Brain pericyte (primary cell): ENCODE measurements around the gene HIVEP3.

Source experiments
- DNase-seq: peaks from one replicate; pipeline ENCODE4 v3.0.0-alpha.2; 2012; ENCODE audit warnings: low read depth, low spot score

The HIVEP3 gene

GRCh38 chr1:41733725-41734124 lies 185.0 kb downstream of the HIVEP3 start:
- DNase-seq = no peak

- DNase-seq = no peak
Observed at GRCh38 chr1:41733021-41733420, 185.7 kb downstream of the HIVEP3 start.

- DNase-seq = no peak
Observed at GRCh38 chr1:41731516-41732030, 187.1 kb downstream of the HIVEP3 start.

GRCh38 chr1:41730806-41731205 lies 187.9 kb downstream of the HIVEP3 start:
- DNase-seq = no peak

- no peak for DNase-seq
Observed at GRCh38 chr1:41728403-41729202, 190.1 kb downstream of the HIVEP3 start.

- DNase-seq = no peak
Observed at GRCh38 chr1:41727749-41728115, 191.0 kb downstream of the HIVEP3 start.

GRCh38 chr1:41726899-41727748 lies 191.6 kb downstream of the HIVEP3 start:
- DNase-seq = no peak

- no peak for DNase-seq
Observed at GRCh38 chr1:41726292-41726691, 192.4 kb downstream of the HIVEP3 start.

GRCh38 chr1:41724926-41725325 lies 193.8 kb downstream of the HIVEP3 start:
- DNase-seq = no peak

- no peak for DNase-seq
Observed at GRCh38 chr1:41724248-41724647, 194.5 kb downstream of the HIVEP3 start.

- no peak for DNase-seq
Observed at GRCh38 chr1:41723786-41724185, 194.9 kb downstream of the HIVEP3 start.

- no peak for DNase-seq
Observed at GRCh38 chr1:41722184-41722583, 196.5 kb downstream of the HIVEP3 start.

- DNase-seq = no peak
Observed at GRCh38 chr1:41720861-41721410, 197.8 kb downstream of the HIVEP3 start.

- no peak for DNase-seq
Observed at GRCh38 chr1:41719590-41719989, 199.1 kb downstream of the HIVEP3 start.

- DNase-seq = no peak
Observed at GRCh38 chr1:41719128-41719527, 199.6 kb downstream of the HIVEP3 start.

- no peak for DNase-seq
Observed at GRCh38 chr1:41718497-41718896, 200.2 kb downstream of the HIVEP3 start.

- no peak for DNase-seq
Observed at GRCh38 chr1:41716188-41717130, 202.3 kb downstream of the HIVEP3 start.

GRCh38 chr1:41715441-41716095 lies 203.2 kb downstream of the HIVEP3 start:
- no peak for DNase-seq

GRCh38 chr1:41714638-41715389 lies 203.9 kb downstream of the HIVEP3 start:
- no peak for DNase-seq
